Activated CD8-positive, alpha-beta memory T cell treated with anti-CD3 and anti-CD28 coated beads, Interleukin-2, amount 50 U/mL, for 1 hour (primary cell): ENCODE measurements around the gene PPP6R2.
"Not testable (repeated sequence)": the region's sequence is repeated elsewhere in the genome, so short reads cannot be mapped to it uniquely, and the experiment has no call there.

Source experiments
- DNase-seq: peaks from one replicate; pipeline ENCODE4 v3.0.0-alpha.2; 2020; ENCODE audit errors: extremely low read depth

The PPP6R2 gene

DNA sequence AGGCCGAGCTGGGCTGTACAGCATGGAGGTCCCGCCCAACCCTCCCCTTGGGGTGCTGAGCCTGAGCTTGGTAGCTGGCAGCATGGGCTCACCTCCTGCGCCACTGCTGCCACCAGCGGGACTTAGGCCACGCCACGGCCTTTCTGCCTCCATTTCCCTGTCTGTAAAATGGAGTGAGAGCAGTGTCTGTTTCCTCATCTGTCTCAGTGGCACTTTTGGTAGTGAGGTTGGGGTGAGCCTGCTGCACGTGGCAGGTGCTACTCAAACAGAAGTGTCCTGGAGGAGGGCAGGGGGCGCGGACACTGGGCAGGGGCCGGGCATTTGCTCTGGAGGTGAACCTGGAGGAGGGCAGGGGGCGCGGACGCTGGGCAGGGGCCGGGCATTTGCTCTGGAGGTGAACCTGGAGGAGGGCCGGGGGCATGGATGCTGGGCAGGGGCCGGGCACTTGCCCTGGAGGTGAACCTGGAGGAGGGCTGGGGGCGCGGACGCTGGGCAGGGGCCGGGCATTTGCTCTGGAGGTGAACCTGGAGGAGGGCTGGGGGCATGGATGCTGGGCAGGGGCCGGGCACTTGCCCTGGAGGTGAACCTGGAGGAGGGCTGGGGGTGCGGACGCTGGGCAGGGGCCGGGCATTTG, 89.9 kb downstream of the PPP6R2 start:
- not testable (repeated sequence) for DNase-seq

DNA sequence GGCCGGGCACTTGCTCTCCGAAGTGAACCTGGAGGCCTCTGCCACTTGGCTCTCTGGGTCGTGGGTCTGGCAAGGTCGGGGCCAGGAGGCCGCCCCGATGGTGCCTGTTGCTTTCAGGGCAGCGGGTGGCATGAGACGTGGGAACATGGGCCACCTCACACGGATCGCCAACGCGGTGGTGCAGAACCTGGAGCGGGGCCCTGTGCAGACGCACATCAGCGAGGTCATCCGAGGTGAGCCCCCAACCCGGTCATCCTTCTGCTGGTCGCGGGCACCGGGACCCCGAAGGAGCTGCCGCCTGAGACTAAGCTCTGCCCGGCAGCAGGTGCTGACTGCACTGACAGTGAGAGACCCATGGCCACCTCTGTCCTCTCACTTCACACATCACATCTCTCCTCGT, 91.7 kb downstream of the PPP6R2 start:
- no peak for DNase-seq

DNA sequence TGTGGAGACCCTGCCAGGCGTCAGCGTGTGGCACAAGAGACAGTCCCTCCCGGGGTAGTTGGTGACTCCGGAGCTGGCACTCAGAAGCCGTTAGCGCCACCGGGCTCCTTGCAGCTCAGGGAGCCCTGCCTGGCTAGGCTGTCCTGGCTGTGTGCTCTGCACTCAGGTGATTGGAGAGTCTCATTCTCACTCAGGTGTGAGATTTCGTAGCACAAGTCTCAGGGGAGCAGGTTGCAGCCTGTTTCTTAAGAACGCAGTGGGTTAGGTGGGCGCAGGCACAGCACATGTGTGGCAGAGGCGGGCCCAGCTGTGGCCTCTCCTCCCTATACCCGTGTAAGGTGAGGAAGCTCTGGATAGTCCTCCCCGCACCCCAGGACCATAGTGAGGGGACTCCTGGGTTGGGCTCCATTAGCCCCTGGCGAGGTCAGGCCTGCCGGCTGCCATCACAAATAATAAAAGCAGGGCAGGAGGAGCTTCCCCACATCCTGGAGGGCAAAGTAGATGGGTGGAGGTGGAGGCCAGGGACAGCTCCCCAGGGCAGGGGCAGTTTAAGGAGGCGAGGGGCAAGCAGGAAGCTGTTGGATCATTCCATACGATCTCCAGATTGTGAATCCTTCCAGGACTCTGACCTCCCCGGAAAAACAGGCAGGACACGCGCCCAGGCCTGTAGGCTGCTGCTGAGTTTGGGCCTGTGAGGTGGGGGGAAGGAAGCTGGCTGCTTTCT, 92.3 kb downstream of the PPP6R2 start:
- no peak for DNase-seq

DNA sequence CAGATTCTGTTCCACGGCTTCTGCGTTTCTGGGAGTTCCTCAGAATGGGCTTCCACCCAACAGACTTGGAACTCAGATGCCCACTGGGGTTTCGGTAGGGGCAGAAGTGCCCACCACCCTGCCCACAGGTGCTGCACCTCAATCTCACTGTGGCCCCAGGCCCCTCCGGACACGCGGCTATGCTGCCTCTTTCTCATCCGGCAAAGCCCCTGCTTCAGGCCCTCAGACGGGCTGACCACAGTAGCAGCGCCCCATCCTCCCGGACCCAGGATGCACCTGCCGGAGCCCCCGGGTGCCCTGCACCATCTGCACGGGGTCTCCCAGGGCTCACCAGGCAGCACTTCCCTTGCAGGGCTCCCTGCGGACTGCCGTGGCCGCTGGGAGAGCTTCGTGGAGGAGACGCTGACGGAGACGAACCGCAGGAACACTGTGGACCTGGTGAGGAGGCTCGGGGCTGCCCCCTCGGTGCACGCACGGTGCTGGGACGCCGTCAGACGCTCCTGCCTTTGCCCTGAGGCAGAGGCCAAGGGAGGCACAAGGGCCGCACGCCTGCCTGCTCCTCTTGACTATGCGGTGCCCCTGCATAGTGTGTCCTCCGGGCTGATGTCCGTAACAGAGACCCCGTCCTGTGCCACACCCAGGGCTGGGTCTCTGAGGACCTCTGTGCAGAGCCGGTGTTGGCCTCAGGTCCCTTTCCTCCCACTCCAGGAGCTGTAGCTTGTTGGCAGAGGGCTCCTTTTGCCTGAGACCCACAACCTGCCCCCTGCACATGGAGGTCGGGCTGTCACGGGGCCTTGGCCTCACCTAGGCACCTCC, 93.1 kb downstream of the PPP6R2 start:
- DNase-seq = no peak

DNA sequence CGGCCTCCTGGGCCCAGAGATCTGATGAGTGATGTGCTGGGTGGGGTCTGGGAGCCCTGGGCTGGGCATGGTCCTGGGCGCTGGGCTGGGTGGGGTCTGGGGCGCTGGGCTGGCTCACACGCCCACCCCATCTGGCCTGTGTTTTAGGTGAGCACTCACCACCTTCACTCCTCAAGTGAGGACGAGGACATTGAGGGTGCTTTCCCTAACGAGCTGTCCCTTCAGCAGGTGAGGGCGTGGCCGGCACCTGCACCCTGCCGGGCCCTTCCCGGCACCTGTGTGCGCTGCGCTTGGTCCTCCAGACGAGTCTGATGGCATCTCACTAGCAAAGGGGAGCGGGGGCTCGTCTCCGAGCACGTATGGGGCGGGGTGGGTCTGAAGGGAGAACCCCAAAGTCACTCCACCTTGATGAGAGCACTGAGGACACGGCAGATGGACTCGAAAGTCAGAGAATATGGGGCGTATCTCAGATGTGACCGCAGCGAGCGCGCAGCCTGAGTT, 93.8 kb downstream of the PPP6R2 start:
- DNase-seq = no peak

DNA sequence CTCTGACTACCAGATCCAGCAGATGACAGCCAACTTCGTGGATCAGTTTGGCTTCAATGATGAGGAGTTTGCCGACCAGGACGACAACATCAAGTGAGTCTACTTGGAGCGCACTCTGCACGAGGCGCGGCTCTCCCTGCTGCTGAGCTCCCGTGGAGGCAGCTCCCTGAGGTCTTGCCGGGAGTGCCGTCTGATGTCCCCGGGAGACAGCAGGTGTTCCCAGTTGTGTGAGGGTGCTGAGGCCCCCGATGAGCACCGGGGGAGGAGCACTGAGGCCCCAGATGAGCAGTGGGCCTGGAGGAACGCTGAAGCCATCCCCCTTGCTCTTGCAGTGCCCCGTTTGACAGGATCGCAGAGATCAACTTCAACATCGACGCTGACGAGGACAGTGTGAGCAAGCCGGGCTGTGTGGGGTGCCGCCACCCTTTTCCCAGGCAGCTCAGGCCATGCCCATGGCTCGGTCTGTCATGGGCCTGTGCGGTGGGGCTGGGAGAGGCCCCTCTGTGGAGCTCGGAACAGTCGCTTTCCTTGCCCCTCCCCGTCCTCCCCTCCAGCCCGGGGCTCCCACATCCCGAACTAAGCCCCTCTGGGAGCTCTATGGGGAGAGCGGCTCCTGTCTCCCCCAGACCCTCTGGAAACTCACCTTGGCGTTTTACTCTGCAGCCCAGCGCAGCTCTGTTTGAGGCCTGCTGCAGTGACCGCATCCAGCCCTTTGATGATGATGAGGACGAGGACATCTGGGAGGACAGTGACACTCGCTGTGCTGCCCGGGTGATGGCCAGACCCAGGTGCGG, 94.6 kb downstream of the PPP6R2 start:
- DNase-seq = no peak

DNA sequence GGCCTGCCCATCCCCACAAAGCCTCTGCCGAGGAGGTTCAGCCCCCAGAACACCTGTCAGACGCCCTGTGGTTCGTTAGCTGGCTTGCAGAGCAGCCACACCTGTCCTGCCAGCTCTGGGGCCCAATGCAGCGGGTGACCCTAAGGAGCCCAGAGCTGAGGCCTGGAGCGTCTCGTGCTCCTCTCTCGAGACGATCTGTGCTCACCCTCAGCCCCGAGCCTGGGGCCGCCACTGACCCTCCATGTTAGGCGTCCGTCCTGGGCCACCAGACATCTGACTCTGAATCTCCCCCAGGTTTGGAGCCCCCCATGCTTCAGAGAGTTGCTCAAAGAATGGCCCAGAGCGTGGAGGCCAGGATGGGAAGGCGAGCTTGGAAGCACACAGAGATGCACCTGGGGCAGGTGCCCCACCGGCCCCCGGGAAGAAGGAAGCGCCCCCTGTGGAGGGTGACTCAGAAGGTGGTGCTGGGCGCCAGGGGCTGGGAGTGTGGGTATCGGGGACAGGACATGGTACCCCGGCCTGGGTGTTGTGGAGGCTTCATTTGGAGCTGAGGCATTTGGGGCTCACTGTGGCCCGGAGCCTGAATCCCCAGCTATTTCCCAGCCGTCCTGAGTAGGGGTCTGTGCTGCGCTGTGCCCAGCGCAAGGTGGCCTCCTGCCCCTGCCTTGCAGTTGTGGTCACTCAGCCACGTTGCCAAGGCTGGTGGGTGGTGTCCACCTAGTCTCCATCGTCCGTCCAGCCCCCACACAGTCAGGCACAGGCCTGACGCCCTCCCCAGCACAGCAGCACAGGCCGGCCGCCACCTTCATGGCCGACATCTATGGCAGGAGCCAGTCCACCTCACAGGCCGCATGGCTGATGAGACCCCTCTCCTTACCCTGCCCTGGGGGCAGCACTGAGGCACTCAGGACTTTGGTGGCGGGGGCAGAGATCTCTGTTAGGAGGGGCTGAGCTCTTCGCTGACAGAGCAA, 95.5 kb downstream of the PPP6R2 start:
- no peak for DNase-seq

DNA sequence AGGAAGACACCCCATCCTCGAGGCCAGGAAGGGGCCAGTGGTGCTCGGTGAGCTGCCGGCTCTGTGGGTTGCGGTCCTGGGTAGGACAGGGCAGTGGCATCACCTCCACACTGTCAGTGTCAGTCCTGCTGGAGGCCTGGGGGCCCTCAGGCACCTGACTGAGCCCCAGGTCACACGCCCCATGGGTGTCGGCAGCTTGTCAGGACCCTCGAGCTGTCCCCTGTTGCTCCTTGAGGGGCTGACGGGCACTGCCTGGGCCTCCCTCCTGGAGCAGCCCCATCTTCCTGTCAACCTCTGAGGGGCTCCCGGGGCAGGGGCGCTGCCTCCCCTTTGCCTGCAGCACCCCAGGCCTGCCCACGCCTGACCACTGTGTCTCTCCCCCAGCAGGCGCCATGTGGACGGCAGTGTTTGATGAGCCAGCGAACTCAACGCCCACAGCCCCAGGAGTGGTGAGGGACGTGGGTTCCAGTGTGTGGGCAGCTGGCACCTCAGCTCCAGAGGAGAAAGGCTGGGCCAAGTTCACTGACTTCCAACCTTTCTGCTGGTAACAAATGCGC, 96.3 kb downstream of the PPP6R2 start:
- DNase-seq = no peak

DNA sequence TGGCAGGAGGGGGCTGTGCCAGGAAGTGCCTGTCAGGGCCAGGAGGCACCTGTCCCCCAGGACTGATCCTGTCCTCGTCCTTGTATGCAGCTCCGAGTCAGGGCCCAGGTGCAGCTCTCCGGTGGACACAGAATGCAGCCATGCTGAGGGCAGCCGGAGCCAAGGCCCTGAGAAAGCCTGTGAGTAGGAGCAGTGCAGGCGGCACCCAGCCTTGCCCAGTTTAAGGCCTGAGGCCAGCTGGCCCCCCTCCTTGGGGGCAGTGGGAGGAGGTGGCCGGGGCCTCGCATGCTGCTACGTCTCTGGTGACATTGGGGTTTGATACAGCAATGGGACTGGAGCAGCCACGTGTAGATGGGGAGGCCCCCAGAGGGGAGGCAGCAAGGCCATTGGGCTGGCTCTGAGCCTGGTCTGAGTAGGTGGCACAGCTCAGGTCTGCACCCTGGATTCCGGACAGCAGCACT, 96.8 kb downstream of the PPP6R2 start:
- DNase-seq = no peak

DNA sequence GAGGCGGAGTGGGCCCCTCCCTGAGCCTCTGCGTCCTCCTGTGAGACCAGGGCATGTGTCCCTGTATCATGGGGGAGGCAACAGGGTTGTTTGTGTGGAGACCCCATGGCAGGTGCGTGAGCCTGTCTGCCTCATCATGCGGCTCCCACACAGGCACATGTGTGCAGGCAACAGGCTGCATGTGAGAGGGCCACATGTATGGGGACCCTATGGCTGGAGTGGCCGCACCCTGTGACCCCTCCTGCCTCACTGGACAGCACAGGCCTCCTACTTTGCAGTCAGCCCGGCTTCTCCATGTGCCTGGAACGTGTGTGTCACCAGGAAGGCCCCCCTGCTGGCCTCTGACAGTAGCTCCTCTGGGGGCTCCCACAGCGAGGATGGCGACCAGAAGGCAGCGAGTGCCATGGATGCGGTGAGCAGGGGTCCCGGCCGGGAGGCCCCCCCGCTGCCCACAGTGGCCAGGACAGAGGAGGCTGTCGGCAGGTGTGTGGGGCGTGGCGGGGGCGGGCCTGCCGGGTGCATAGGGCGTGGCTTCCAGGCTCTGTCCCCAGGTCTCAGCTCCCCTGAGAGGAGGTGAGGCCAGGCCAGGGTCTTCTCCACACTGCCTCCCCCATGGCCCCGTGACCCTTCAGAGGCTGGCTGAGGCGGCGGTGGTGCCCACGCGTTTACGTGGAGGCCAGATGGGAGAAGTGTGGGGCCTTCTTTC, 97.6 kb downstream of the PPP6R2 start:
- no peak for DNase-seq

DNA sequence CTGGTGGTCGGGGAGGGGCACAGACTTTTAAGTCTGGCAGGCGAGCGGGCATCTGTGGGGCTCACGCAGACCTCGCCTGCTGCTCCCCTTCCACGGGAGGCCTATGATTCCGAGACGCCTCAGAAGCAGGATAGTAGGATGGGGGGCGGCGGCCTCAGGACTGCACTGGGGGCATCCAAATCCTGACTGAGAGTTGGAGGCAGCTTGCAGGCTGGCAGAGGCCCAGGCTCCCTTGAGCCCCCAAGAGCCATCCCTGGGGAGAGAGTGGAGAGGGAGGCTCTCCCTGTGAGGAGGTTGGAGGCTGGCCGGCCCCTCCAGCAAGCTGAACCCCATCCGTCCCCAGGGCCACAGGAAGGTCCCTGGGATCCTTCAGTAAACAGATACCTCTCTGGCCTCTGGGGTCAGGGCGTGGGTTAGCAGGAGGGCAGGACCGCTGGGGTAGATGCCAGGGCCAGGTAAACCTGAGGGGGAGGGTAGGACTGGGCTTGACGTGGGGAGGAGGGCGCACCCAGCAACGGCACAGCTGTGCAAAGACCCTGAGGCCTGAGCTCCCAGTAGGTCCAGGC, 98.4 kb downstream of the PPP6R2 start:
- no peak for DNase-seq

DNA sequence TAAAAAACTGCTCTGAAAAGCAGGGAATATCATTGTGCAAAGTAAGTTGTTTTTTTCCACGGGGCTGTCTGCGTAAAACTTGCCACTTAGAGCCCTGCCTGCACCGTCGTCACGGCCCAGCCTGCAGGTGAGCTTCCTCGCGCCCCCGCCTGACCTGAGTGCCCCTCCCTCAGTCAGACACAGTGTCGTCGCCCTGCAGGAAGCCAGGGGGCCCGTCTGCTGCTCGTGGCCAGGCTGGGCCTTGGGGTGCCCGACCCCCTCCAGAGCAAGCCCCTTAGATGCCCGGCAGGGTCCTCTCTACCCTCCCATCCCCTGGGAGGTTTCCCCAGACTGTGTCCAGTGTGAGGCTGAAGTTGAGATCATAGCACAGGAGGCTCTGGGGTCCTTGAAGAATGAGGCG, 100.1 kb downstream of the PPP6R2 start:
- no peak for DNase-seq

DNA sequence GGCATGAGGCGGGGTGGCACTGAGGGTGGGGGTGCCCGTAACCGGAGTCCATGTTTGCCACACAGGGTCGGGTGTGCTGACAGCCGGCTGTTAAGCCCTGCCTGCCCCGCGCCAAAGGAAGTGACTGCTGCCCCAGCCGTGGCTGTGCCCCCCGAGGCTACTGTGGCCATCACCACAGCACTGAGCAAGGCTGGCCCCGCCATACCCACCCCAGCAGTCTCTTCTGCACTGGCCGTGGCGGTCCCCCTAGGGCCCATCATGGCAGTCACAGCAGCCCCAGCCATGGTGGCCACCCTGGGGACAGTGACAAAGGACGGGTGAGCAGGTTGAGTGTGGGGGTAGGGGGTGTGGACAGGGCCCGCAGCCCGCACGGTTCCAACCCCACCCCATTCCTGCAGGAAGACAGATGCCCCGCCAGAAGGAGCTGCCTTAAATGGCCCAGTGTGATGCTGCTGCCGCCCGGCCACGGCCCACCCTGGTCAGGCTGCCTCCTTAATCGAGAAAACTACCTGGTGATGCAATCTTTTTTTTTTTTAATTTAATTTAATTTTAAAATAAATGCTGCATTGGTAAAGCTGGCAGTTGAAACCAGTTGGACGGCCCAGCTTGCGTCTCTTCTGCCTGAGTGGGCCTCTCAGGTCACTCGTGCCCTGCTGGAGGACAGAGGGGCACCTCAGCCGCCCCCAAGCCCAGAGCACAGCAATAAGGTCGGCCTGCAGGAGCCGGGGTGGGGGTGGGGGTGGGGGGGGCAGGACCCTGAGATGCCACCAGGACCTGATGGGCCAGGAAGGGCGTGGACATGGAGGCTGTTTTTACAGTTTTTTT, 100.9 kb downstream of the PPP6R2 start:
- DNase-seq = no peak

DNA sequence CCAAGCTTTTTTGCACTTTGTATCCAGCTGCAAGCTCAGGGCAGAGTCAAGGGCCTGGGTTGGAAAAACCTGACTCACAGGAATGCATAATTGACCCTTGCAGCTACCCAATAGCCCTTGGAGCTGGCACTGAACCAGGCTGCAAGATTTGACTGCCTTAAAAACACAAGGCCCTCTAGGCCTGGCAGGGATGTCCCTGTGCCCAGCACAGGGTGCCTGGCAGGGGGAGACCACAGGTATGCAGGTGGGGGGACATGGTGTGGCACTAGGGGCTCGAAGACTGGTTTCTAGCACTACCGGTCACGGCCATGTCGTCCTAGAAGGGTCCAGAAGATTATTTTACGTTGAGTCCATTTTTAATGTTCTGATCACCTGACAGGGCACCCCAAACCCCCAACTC, 101.5 kb downstream of the PPP6R2 start:
- no peak for DNase-seq

DNA sequence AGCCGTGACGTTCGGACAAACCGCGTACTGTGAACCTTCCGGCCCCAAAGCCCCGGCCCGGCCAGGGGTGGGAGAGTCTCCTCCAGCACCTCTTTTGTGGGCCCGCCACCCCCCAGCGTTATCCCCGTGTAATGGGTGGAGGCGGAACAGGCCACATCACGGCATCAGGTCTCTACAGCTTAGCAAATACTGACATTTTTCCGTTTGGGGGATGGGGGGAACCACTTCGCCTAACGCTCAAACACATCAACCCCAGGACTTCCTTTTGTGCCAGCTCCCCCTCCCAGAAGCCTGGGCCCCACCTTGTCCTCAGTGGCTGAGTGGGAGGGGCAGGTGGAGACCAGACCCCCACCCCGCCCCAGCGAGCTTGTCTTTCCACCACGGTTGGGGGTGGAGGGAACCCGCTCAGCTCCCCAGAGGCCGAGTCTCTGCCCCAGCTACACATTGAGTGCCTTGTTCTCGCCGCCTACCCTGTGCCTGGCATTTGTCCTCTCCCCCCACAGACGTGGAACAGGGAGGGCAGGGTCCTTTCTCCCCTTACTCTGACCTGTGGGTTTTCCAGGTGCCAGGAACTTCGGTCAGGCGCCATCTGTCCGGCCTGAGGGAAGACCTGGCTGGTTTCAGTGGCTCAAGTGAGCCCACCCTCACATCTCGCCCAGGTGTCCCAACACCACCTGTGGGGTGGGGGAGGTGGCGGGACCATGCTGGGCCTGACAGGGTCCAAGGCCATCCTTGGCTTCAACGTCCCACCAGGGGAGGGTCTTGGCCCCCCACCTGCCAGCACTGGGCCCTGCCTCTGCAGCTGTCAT, 102.1 kb downstream of the PPP6R2 start:
- peak; percentile 40 for DNase-seq

DNA sequence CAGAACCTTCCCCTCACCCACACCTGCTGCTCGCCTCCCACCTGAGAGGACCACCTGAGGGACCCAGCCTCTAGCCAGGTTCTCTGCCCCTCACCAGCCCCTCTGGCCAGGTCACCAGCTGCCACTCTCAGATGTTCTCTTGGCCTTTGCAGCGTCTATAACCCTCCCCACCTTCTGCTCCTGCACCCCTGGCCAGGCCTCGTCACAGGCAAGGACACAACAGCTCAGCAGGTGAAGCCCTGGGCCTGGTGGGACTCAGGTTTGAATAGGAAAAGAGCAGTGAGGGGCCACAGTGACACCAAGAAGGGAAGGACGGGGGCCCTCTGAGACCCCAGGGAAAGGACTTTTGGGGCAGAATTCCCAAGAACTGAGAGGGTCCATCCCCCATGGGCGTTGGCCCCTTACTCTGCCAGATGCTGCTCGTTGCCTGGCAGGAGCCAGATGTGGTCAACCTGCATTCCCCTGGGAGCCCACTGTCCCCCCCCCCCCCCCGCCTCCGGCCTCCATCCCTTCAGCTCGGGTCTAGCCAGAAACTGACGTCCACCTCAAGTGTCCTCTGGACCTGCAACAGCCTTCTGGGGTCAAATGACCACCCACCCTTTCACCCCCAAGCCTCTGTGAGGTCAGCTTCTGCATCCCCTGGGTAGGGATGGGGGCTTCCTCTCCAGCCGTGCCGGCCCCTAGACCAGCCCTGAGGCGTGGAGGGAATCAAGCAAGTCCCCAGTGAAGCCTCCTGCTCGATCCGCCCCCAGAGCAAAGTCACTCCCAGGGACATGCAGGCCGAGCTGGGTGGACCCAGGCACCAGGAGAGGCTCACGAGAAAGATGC, 103.0 kb downstream of the PPP6R2 start:
- DNase-seq = no peak
